Memory B cell (primary cell): ENCODE data around the gene KLHL3.

Source experiments
- ATAC-seq: fragments of 150-1000 bp; cut with Tn5 transposase; 2 replicates; pipeline ENCODE4 v1.10.0; 2021; ENCODE audit warnings: low read depth, mild to moderate bottlenecking, moderate library complexity
- DNase-seq, 2 donors: peaks; one replicate each; pipeline ENCODE4 v3.0.0; 2022; ENCODE audit warnings: low spot score in 2 of 2
- H3K27ac Mint-ChIP-seq: one replicate; pipeline ENCODE4 v1.8.0; 2022; ENCODE audit warnings: mild to moderate bottlenecking, moderate library complexity, mixed read lengths
- H3K27me3 Mint-ChIP-seq: one replicate; pipeline ENCODE4 v1.8.0; 2022; ENCODE audit warnings: mixed read lengths
- H3K36me3 Mint-ChIP-seq: one replicate; pipeline ENCODE4 v1.8.0; 2022; ENCODE audit warnings: mild to moderate bottlenecking, mixed read lengths
- H3K4me1 Mint-ChIP-seq: one replicate; pipeline ENCODE4 v1.8.0; 2022; ENCODE audit warnings: mixed read lengths
- H3K4me3 Mint-ChIP-seq: one replicate; pipeline ENCODE4 v1.8.0; 2022; ENCODE audit warnings: mild to moderate bottlenecking, moderate library complexity, mixed read lengths
- H3K9me3 Mint-ChIP-seq: one replicate; pipeline ENCODE4 v1.8.0; 2022; ENCODE audit warnings: mixed read lengths

The KLHL3 gene

DNA sequence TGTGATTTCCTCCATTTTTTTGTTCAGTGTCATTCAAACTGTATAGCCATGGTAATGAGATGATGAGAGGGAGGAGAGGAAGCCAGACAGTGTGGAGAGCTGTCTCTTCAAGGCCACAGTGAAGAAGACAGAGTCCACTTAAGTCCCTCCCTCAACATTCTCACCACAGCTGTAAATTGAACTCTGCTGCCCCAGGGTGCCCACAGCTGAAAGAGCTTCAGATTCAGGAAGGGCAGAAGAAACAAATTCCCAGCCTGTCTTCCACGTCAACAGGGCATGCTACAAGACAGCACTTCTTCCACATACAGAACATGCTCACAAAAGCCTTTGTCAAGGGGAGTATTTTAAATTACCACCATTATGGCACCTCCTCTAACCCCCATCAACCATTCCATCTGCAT, 100.4 kb downstream of the KLHL3 start:
- Mint-ChIP-seq H3K4me3 (no peak overlapping the region), H3K27ac (no peak overlapping the region), H3K36me3 (no peaks in the 10 kb centered on the region), H3K4me1 (no peaks in the 10 kb centered on the region), H3K9me3 (no peaks in the 10 kb centered on the region), H3K27me3 (no peaks in the 10 kb centered on the region)
- ATAC-seq: no peak
- no peak for DNase-seq

DNA sequence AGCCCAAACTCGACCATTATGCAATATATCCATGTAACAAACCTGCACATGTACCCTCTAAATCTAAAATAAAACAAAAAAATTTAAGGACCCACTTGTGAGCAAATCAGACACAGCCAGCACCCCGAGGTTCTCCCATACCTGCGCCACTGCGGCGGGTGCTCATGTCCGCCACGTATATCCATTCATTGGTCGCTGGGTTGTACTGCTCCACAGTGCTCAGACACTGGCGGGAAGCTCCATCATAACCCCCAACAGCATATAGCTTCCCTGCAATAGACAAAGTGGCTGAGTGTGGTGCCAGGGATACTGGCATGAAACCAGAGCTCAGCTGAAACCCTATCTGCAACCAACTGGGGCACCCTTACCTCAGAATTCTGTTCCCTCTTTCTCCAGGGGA, 102.0 kb downstream of the KLHL3 start:
- Mint-ChIP-seq H3K4me3 (no peak overlapping the region), H3K27me3 (no peaks in the 10 kb centered on the region), H3K36me3 (no peaks in the 10 kb centered on the region), H3K27ac (no peak overlapping the region), H3K4me1 (peaks cover 3% of the 10 kb centered on the region), H3K9me3 (no peaks in the 10 kb centered on the region)
- DNase-seq: no peak
- no peak for ATAC-seq

DNA sequence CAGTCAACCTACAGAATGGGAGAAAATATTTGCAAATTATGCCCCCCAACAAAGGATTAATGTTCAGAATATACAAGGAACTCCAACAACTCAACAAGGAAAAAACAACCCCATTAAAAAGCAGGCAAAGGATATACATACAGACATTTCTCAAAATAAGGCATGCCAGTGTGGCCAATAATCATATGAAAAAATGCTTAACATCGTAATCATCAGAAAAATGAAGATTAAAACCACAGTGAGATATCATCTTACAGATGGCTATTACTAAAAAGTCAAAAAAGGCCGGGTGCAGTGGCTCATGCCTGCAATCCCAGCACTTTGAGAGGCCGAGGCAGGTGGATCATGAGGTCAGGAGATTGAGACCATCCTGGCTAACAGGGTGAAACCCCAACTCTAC, 103.2 kb downstream of the KLHL3 start:
- H3K4me3 Mint-ChIP-seq: no peak overlapping the region
- no peak for ATAC-seq

DNA sequence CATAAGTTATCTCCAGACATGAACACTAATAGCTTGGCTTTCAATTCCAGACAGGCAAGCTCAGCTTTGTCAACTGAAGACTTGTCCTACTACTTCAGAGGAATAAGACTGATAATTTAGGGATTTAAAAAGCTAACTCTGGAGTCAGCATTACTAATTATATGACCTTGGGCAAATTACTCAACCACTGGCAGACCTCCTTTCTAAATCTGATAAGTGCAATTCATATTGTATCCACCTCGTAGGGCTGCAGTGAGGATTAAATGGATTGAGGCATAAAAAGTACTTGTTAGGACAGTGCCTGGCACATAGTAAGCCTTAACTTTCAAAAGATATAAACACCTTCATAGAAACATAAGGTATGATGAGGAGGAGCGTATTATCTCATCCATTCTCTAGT, 104.4 kb downstream of the KLHL3 start:
- Mint-ChIP-seq H3K27me3 (no peaks in the 10 kb centered on the region), H3K27ac (no peak overlapping the region), H3K9me3 (no peaks in the 10 kb centered on the region)

More for the DNA sequence above, 103.2 kb downstream of the KLHL3 start:
- H3K27me3 Mint-ChIP-seq: no peaks in the 10 kb centered on the region
- H3K4me1 Mint-ChIP-seq: peaks cover 3% of the 10 kb centered on the region
- no peak overlapping the region for H3K27ac Mint-ChIP-seq
- no peaks in the 10 kb centered on the region for H3K36me3 Mint-ChIP-seq
- no peaks in the 10 kb centered on the region for H3K9me3 Mint-ChIP-seq
- no peak for DNase-seq

DNA sequence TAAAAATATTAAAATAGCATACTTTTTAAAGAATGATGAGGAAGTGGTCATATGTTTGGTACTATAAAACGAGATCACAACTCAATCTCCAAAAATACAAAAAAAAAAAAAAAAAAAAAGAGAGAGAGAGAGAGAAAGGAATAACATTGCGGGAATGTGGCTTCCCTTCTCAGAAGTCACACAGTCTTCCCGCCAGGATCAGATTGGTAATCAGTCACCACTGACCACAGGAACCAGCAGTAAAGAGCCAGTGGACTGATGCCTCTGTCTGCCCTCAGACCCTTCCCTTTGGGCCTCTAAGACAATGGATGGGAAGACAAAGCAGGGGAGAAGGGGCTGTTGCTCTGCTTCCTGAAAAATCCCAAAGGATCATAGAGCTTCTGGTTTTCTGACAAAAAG, 104.9 kb downstream of the KLHL3 start:
- no peak overlapping the region for H3K27ac Mint-ChIP-seq
- DNase-seq: no peak
- H3K36me3 Mint-ChIP-seq: no peaks in the 10 kb centered on the region
- no peaks in the 10 kb centered on the region for H3K9me3 Mint-ChIP-seq
- no peak overlapping the region for H3K4me3 Mint-ChIP-seq
- no peaks in the 10 kb centered on the region for H3K27me3 Mint-ChIP-seq
- H3K4me1 Mint-ChIP-seq: peaks cover 3% of the 10 kb centered on the region
- no peak for ATAC-seq

More for the DNA sequence above, 104.4 kb downstream of the KLHL3 start:
- H3K36me3 Mint-ChIP-seq: no peaks in the 10 kb centered on the region
- no peak overlapping the region for H3K4me3 Mint-ChIP-seq
- no peak for ATAC-seq
- peaks cover 3% of the 10 kb centered on the region for H3K4me1 Mint-ChIP-seq
- no peak for DNase-seq

DNA sequence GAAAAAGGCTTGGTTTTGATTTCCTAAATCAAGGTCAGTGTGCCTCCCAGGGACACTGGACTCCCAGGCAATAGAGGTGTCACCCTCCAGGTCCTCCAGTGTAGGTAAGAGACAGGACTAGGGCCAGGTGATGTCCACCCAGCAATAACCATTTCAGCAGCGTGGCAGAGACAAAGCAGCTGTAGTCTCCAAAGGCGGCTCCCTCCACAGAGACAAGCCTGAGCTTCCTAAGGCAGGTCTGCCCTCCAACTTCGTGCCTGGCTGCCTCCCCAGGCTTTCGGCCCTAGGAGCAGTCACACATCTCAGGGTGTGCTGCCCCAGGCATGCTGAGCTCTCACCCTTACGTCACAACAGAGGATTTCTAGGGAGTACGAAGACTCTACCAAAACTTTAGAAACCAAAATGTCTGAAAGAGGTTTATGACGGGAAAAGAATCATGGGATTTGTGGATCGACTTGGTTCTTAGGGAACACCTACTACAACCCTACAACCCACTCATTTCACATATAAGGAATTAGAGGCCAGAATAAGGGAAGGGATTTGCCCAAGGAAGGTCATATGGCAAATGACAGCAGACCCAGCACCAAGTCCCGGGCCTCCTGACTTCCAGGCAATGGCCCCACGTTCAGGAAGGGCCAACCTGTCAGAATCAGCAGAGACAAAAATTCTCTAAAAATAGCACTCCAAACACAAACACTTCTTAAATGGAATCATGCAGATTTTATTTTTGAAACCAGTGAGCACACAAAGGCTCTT, 105.5 kb downstream of the KLHL3 start:
- Mint-ChIP-seq H3K4me3 (no peak overlapping the region), H3K27ac (no peak overlapping the region), H3K27me3 (no peaks in the 10 kb centered on the region), H3K36me3 (no peaks in the 10 kb centered on the region), H3K9me3 (no peaks in the 10 kb centered on the region), H3K4me1 (peaks cover 3% of the 10 kb centered on the region)
- no peak for DNase-seq
- ATAC-seq: no peak

DNA sequence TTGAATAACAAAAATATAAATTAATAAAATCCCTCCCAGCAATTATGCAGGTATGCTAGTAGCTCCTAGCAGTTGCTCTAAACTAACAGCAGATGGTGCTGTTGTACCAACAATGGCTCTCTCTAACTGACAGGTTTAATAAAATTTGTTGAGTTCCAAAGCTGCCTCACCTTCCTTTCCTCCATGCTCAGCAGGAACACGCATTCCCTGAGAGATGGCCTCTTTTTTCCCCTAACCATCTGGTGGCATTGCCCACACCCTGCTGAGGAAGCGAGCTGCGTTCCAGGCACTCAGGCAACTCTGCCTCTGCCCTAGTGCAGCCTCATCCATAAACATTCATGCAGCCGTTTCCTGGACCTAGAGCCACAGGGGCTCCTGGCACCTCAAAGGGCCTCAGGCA, 106.2 kb downstream of the KLHL3 start:
- ATAC-seq (peak; percentile 71), DNase-seq (peak; percentile 17 to 29)
- Mint-ChIP-seq H3K4me3 (no peak overlapping the region), H3K9me3 (no peaks in the 10 kb centered on the region), H3K4me1 (peaks cover 3% of the 10 kb centered on the region), H3K27me3 (no peaks in the 10 kb centered on the region), H3K36me3 (no peaks in the 10 kb centered on the region), H3K27ac (no peak overlapping the region)

DNA sequence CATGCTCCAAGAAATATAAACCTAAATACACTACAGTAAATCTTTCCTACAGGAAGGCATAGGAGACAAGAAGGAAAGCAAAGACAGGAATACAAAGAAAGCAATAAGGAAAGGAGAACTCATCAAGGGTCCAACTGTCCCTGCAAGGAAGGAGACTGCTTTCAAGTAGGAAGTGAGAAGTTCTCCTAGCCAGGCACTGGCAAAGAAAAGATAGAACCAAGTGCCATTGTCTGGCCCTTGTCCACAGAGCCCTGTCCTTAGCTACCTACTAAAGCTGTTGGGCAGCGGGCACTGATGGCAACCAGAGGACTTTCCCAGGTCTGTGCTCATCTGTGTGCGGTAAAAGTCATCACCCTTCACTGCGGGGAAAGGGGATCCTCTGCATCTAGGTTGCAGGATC, 108.2 kb downstream of the KLHL3 start:
- Mint-ChIP-seq H3K9me3 (no peaks in the 10 kb centered on the region), H3K4me1 (peaks cover 5% of the 10 kb centered on the region), H3K36me3 (no peaks in the 10 kb centered on the region), H3K27ac (no peak overlapping the region), H3K4me3 (no peak overlapping the region), H3K27me3 (no peaks in the 10 kb centered on the region)
- DNase-seq (no peak), ATAC-seq (no peak)

DNA sequence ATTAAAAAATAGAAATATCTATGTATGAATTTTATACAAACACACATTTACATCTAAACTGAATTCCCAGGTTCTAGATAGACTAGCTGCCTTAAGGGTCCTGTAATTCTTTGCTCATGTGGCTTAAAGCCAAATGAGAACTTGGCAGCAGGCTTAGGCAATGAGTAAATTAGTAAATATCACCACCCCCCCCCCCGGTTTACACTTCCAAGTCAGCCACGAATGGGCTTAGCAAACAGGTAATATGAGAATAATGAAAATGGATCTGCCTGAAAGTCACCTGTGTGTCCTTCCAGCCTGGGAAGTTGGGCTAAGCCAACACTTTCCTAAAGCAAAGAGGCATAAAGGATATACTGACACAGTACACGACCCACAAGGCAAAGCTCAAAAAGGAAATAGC, 108.6 kb downstream of the KLHL3 start:
- Mint-ChIP-seq H3K27ac (no peak overlapping the region), H3K4me3 (no peak overlapping the region), H3K9me3 (no peaks in the 10 kb centered on the region), H3K27me3 (no peaks in the 10 kb centered on the region), H3K4me1 (peaks cover 7% of the 10 kb centered on the region), H3K36me3 (no peaks in the 10 kb centered on the region)
- ATAC-seq (no peak), DNase-seq (no peak)

DNA sequence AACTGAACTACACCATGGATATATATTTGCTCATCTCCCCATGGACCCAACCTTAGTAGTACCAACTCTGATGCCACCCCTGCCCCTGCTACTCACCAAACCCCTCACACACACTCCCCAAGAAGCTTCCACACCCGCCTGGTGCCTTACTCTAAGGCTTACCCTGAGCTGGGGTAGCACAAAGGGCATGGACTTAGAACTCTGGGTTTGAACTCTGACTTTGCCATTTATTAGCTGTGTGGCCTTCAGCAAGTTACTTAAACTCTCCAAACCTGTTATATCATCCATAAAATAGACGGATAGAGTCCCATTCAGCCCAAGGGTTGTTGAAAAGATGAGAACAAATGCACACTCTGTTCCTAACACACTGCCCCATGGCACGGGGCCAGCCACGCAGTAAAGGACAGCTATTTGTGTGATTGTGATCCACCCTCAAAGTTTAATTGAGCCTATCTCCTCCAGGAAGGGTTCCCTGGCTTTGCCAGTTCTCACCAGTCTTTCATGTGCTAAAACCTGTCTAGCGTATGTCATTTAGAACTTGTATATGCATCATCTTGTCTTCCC, 111.0 kb downstream of the KLHL3 start:
- DNase-seq (no peak), ATAC-seq (no peak)
- Mint-ChIP-seq H3K4me1 (peaks cover 7% of the 10 kb centered on the region), H3K27ac (no peak overlapping the region), H3K4me3 (no peak overlapping the region), H3K9me3 (no peaks in the 10 kb centered on the region), H3K36me3 (no peaks in the 10 kb centered on the region), H3K27me3 (no peaks in the 10 kb centered on the region)

DNA sequence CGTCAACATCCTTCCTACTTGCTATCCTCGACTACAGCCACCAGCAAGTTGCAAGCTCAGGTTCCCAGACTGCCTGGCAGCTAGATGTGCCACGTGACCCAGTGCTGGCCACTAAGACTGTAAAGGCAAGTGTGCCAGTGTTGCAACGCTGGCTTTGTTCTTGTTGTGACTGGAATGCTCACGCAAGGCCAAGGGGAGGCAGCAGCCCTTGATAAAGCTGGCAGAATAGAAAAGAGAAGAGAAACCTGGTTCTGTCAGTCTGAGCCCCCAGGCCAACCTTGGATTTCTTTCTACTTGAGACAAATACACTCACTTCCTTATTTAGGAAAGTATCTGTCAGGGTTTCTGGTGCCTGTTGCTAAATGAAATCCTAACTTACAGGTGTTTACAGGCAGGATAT, 113.0 kb downstream of the KLHL3 start:
- DNase-seq (peak in 1 of 2 donors; percentile 3), ATAC-seq (peak; percentile 69)
- Mint-ChIP-seq H3K4me3 (no peak overlapping the region), H3K4me1 (peaks cover 4% of the 10 kb centered on the region), H3K27me3 (no peaks in the 10 kb centered on the region), H3K27ac (no peak overlapping the region), H3K36me3 (no peaks in the 10 kb centered on the region), H3K9me3 (no peaks in the 10 kb centered on the region)

DNA sequence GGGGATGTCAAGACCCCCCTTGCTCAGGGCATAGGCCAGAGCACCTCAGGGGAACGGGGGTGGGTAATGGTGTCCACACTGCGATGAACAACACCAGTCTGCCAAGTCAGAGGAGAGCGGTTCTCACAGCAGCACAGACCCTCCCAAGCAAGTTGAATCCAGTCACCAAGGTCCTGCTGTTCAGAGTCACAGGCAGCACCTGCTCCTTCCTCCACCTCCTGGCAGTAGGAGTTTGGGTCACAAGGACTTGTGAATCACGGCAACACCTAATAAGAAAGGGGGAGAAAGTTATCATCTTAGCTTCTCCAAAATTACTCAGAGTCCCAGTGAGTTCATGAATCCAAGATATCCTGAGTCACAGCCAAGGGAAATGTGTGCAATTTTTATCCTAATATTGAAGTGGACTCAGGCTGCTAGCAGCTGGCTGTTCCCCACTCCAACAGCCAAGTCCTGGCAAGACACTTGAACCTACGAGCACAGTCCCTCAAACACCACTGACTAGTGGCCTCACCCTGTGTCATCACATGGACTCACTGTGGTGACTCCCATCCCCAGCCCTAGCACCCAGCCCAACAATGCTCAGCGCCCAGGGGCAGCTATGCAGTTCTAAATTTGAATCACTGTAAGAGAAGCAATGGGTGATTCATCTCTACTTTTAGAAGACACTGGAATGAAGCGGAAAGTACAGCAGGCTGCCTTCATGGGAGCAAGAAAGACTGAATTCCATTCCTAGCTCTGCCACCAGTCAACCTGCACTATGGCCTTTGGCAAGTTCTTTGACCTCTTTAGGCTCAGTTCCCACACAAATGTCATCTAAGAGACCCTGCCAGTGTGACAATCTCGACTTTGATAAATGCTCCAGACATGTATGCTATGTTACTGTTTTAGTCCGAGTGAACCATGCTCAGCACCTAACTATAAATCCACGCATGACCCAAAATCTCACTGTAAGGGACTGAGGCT, 113.7 kb downstream of the KLHL3 start:
- H3K4me3 Mint-ChIP-seq: no peak overlapping the region
- DNase-seq (no peak), ATAC-seq (no peak)
- H3K27me3 Mint-ChIP-seq: no peaks in the 10 kb centered on the region
- peaks cover 4% of the 10 kb centered on the region for H3K4me1 Mint-ChIP-seq
- no peaks in the 10 kb centered on the region for H3K36me3 Mint-ChIP-seq
- H3K27ac Mint-ChIP-seq: no peak overlapping the region
- H3K9me3 Mint-ChIP-seq: no peaks in the 10 kb centered on the region

DNA sequence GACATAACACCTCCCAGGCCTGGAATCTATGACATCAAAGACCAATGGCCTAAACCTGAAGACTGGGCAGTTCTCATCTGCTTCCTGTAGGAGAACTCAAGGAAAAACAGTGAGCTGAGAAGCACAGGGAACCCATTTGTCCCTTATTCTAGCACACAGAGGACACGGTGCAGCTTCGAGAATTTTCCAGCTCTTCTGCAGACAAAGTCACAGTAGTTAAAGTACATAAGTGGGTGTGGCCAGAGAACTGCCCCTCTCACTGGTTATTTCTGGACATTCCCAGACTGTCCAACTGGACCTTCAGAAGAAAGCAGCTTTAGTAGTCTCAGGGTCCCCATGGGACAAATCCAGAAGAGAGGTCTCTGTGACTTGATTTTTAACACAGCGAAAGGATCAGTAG, 114.6 kb downstream of the KLHL3 start:
- Mint-ChIP-seq H3K4me3 (no peak overlapping the region), H3K27ac (no peak overlapping the region), H3K9me3 (no peaks in the 10 kb centered on the region), H3K36me3 (no peaks in the 10 kb centered on the region), H3K4me1 (peaks cover 4% of the 10 kb centered on the region), H3K27me3 (no peaks in the 10 kb centered on the region)
- ATAC-seq: no peak
- no peak for DNase-seq

DNA sequence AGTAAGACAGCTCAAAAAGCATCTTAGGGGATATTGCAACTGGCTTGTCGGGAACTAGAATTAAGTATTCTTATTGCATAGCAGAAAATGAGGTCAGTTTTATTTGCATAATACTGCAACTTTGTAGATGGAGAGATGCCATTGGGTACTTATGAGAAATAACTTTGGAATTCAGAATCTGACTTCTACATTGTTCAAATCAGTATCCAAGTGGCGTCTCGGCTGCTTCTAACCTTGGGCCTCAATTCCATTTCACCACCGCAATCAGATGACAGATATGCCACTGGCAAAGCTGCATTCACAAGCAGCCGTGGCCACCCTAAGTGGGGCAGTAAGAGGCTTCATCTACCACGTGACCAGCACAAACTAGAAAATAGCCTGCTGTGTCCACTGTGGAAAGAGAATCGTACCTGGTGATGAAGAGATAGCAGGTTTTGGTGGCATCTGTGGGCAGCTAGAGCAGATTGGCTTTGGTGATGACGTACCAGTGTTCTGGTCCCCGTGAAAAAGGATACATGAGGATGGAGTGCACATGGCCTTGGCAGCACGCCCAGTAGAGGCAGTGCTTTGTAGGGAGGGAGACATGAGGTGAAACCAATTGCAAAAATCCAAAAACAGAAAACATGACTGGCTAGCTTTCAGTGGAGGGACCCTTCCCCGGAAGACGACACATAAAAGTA, 116.6 kb downstream of the KLHL3 start:
- Mint-ChIP-seq H3K4me1 (peaks cover 4% of the 10 kb centered on the region), H3K4me3 (no peak overlapping the region), H3K27ac (no peak overlapping the region), H3K36me3 (no peaks in the 10 kb centered on the region), H3K9me3 (no peaks in the 10 kb centered on the region), H3K27me3 (peaks cover under 1% of the 10 kb centered on the region)
- DNase-seq (no peak), ATAC-seq (no peak)
